GM21367 (cell line): ENCODE measurements around the gene KDM3B.
"Not testable (repeated sequence)": the region's sequence is repeated elsewhere in the genome, so short reads cannot be mapped to it uniquely, and the experiment has no call there.

Experiments used
- ATAC-seq: cut with Tn5 transposase; IDR thresholded peaks from one replicate; pipeline ENCODE4 v1.9.1; 2021; ENCODE audit not compliant: unreplicated experiment

The KDM3B gene

DNA sequence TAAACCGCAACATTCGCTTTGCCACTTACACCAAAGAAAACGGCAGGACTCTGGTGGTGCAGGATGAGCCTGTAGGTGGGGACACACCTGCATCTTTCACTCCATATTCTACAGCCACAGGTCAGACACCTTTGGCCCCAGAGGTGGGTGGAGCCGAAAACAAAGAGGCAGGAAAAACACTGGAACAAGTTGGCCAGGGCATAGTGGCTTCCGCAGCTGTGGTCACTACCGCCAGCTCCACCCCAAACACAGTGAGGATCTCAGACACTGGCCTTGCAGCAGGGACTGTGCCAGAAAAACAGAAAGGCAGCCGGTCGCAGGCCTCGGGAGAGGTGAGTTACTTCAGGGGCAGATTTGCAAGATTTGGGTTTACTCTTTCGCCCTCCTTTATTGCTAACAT, 33.8 kb downstream of the KDM3B start:
- ATAC-seq, result no peak

DNA sequence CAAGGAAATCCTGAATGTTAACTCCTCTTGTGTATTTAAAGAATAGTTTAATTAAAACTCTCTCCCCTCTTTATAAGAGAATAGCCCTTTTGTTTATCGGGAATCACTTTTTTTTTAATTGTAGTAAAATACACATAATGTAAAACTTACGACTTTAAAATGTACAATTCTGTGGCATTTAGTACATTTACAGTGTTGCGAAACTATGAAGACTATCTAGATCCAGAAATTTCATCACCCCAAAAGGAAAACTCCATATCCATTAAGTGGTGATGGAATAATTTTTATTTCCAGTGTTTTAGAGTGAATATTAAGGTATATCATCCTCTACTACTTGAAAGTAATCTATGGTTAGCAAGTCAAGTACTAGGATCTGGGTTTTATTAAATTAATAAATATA, 36.8 kb downstream of the KDM3B start:
- ATAC-seq, result no peak

DNA sequence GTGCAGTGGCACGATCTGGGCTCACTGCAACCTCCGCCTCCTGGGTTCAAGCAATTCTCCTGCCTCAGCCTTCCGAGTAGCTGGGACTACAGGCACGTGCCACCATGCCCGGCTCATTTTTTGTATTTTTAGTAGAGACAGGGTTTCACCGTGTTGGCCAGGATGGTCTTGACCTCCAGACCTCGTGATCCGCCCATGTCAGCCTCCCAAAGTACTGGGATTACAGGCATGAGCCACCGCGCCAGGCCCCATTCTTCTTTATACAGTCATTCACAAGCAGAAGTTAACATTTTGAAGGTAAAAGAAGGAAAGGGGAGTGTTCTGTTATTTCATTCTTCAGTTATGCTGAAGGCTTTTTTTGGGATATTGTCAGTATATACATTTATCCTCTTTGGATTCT, 37.4 kb downstream of the KDM3B start:
- not testable (repeated sequence) for ATAC-seq

DNA sequence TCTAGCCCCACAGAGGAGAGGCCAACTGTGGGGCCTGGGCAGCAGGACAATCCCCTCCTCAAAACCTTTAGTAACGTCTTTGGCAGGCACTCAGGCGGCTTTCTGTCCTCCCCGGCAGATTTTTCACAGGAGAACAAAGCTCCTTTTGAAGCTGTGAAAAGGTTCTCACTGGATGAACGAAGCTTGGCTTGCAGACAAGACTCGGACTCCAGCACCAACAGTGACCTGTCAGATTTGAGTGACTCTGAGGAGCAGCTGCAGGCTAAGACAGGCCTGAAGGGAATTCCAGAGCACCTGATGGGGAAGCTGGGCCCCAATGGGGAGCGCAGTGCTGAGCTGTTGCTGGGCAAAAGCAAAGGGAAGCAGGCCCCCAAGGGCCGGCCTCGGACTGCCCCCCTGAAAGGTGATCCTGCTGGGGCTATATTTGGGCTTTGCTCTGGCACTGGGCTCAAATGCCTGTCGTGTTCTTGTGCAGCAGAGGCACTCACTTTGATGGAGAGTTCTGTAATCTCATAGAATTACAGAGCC, 39.4 kb downstream of the KDM3B start:
- no peak for ATAC-seq

DNA sequence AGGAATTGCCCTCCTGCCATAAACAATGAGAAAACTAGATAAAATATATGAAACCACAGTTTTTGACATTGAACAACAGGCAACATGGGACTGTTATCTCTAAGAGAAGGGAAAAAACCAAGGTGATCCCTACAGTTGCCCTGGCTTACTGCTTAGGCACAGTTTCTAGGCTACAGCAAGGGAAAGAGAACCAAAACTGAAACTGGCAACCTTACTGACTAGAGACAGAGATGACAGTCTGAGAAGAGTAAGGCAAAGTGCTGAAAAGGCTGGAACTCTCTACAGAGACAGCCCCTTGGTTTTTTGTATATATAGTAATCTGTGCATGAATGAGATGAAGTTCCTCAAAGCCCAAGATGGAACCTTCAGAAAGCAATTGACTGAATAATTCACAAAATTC, 50.2 kb downstream of the KDM3B start:
- ATAC-seq, result no peak

DNA sequence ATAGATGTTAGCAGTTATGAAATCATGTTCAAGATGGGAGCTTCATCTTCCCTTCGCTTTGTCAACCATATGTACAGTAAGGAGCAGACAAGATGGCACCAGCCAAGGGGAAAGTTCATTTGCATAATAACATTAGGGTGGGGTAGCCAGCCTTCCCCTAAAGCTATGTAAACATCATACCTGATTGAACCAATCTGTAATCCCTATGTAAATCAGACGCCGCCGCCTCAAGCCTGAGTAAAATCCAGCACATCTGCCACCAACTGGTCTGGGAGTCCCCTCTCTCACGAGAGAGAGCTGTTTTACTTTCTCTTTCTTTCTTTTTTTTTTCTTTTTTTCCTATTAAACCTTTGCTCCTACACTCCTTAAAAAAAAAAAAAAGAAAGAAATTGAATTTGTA, 55.5 kb downstream of the KDM3B start:
- no peak for ATAC-seq

DNA sequence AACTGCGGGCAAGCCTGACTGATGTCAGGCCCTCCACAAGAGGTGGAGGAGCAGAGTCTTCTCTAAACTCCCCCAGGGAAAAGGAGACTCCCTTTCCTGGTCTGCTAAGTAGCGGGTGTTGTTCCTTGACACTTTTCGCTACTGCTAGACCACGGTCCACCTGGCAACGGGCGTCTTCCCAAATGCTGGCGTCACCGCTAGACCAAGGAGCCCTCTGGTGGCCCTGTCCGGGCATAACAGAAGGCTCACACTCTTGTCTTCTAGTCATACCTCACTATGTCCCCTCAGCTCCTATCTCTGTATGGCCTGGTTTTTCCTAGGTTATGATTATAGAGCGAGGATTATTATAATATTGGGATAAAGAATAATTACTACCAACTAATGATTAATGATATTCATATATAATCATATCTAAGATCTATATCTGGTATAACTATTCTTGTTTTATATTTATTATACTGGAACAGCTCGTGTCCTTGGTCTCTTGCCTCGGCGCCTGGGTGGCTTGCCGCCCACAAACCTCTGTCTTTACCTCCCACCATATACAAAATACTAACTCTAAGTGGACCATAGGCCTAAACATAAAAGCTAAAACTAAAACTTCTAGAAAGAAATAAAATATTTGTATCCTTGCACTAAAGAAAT, 58.6 kb downstream of the KDM3B start:
- not testable (repeated sequence) for ATAC-seq

DNA sequence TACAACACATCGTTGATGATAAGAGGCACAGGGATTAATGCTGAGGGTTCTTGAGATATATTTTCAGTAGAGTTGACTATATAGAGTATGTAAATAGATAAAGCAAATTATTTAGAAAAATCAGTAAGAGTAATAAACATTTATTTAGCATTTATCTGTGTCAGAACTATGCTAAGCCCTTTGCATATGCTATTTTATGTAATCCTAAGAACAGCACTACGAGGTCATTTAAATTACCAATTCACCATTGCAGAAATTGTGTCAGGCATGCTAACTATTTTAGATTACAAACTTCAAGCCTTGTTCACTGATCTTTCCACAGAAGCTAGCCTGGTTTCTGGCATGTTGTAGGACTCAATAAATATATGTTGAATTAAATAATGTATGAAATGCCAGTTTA, 66.0 kb downstream of the KDM3B start:
- no peak for ATAC-seq

DNA sequence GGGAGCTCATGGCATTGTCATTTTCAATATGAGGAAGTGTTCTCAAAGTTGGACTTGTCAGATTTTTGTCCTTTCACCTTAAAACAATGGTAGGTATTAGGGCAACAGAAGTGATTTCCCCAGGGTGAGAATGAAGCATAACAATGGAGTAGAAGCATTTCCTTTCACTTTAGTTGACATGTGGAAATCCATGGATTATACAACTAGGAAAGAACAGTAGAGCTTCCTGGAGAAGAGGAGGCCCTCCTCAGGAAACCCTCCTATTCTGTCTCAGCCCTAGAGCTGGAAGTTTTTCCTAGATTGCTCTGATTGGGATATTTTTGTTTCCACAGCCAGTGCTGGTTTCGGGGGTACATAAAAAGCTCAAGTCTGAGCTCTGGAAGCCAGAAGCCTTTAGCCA, 72.6 kb downstream of the KDM3B start:
- ATAC-seq, result no peak

DNA sequence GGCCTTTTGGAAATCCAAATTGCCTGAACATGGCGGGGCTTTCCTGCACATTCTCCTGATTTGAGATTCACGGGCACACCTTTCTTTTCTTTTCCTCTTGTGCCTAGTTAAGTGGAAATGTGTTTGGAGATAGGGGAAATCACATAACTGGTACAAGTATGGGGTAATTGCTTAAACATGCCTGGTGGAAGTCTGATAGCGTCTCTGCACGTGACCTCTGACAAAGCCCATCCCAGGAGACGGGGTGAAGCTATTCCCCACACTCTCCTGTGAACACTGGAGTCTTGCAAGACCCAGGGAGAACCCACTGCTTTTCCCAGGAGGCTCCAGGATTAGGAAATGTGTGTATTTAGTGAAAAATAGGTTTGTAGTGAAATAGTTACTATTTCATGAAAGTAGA, 83.5 kb downstream of the KDM3B start:
- ATAC-seq, result no peak

DNA sequence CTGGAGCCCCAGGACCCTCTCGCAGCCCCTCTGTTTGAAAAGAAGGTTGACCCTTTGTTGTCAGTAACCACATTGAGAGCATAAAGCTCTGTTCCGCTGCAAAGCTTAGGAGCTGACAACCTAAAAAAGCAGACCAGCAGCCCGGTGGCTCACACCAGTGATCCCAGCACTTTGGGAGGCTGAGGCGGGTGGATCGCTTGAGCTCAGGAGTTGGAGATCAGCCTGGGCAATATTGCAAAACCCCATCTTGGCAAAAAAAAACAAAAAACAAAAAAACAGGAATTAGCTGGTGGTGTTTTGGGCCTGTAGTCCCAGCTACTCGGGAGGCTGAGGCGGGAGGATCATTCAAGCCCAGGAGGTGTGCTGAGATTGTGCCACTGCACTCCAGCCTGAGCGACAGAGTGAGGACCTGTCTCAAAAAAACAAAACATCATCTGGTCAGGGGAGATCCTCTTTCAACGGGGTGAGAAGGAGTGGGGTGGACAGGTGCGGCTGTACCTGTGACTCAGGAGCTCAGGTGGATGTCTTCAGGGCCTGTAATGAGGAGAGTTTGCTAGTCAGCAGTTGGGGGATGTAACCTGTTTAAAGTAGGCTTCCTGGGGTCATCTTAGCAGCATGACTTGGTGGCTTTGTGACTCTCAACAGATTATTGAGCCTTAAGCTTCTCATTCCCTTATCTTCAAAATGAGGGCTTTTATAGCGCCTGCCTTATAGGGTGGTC, 85.7 kb downstream of the KDM3B start:
- no peak for ATAC-seq

DNA sequence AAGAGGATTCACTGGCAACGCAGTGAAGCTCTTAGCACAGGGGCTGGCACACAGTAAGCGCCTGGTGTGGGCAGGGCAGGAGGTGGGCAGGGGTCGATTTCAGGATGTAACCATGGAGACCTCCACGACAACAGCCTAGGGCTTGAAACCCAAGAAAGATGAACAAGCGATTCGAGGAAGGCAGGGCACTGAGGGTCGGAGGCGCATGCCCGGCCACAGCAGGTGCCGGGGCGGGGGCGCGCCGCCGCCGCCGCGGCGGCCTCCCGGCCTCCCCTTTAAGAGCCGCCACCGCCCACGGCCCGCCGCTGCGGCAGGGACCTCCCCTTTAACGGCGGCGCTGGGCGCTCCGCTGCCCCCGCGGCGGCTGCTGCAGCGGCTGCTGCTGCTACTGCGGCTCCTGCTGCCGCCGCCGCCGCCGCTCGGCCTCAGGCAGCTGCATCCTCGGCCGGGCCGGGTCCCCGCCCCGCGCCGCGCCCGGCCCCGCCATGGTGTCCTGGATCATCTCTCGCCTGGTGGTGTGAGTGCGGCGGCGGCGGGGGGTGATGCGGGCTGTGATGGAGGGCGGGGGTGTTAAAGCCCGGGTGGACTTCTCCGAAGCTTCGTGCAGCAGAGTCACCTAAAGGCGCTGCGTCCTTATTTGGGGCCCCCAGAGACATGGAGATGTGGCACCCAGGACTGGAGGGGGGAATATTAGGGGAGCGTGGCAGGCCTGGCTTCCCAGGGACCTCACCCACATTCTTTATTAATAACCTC, 86.4 kb downstream of the KDM3B start, which contains the start of gene REEP2:
Gene REEP2, plus strand, starts transcription at position 334 of the 753 bp plus-strand sequence. Its CDS starts 152 bp downstream, at position 486.
- peak; percentile 61 for ATAC-seq

DNA sequence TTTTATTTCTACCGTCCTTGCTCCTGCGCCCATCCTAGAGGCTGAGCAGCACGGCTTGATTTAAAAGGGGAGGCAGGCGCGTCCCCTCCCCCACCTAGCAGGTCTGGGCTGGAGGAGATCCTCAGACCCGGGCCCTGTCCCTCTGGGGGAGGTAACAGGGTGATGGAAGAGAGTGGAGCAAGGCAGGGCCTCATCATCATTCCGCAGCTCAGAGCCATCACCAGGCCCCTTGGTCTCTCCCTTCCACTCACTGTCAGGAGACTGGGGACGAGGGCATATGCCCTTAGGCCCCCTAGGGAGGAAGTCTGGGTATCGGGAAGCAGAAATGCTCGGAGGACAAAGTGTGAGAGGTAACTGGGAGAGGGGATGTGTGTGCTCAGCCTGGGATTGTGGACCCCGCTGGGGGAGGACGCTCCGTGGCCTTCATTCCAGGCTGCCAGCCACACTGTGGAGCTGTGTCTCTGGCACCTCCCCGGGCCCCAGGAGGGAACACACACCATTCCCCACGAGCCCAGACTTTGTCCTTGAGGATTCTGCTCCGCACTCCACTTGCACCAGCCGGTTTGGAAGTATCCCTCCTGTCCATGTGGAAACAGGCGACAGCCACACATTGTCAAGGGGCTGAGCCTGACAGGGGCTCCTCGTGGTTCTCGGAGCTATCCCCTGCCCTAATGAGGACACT, 87.1 kb downstream of the KDM3B start:
- ATAC-seq, result no peak

DNA sequence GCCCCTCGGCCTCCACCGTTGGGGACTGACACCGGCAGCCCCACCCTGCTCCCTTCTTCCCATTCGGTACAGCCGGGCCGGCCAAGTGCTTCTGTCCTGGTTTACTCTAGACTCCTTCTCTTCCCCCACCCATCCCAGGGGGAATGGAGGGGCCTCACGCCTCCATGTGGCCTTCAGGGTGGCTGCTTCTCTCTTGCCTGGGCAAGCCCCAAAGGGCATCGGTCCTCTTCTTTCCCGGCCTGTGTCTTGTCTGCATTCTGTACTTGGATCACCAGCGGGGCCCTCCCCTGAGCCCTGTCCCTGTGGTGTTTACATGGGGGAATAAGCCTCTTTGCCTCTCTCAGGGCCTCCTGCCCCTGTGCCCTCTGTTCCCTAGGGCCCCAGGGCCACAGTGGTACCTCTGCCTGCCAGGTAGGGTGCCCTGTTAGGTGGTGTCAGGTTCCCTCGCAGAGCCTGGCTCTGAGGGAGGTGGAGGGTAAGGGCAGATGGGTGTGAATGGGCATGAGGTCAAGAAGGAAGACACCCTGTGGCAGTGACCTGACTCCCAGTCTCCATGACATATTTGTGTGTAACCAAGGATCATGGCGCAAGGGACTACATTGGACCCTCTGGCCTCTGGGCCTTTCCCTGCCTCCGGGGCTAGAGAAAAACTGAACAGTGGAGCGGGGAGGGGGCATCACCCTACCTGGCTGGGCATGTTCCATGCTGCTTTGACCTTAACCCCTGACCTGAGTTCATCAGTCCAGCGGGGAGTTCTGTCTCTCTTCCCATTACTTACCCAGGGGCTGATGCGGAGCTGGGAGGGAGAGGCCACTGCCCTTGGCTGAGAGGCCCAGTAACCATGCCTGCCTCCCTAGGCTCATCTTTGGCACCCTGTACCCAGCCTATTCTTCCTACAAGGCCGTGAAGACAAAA, 87.9 kb downstream of the KDM3B start:
- ATAC-seq, result no peak

DNA sequence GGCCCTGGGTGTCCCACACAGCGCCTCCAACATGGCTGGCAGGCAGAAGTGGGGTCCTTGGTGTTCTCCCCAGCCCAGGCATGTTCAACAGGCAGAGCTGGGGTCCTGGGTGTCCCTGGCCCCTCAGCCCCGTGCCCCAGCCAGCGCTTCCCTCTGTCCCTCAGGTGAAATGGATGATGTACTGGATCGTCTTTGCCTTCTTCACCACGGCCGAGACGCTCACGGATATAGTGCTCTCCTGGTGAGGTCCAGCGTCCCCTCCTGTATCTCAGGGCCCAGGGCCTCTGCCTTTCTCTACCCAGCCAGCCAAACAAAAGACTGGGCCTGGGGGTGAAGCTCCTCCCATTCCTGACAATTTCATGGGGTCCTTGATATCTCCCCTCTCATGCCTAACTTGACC, 88.7 kb downstream of the KDM3B start:
- ATAC-seq, result no peak

DNA sequence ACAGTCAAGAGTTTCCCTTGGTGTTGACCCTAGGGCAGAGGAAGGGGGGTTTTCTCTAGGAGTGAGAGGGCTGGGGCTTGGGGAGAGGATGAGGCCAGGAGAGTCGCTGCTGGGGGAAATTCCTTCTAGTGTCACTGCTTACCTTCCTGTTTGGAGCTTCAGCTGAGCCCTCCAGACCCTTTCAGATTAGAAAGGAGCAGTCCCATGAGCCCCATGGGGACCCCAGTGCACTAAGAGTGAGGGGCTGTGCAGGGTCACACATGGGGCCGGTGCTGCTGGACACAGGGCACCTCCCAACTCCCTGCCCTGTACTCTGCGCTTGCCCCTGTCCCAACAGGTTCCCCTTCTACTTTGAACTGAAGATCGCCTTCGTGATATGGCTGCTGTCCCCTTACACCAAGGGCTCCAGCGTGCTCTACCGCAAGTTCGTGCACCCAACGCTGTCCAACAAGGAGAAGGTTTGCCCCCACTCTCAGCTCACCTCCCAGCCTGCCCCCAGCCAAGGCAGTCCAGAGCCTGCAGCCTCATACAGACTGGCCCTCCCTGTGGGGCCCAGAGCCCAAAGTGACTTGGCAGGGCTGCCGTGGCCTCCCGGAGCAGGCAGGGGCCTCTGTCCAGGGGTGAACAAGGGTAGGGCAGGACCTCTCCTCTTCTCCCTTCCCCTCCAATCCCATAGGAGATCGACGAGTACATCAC, 91.7 kb downstream of the KDM3B start:
- ATAC-seq, result no peak

DNA sequence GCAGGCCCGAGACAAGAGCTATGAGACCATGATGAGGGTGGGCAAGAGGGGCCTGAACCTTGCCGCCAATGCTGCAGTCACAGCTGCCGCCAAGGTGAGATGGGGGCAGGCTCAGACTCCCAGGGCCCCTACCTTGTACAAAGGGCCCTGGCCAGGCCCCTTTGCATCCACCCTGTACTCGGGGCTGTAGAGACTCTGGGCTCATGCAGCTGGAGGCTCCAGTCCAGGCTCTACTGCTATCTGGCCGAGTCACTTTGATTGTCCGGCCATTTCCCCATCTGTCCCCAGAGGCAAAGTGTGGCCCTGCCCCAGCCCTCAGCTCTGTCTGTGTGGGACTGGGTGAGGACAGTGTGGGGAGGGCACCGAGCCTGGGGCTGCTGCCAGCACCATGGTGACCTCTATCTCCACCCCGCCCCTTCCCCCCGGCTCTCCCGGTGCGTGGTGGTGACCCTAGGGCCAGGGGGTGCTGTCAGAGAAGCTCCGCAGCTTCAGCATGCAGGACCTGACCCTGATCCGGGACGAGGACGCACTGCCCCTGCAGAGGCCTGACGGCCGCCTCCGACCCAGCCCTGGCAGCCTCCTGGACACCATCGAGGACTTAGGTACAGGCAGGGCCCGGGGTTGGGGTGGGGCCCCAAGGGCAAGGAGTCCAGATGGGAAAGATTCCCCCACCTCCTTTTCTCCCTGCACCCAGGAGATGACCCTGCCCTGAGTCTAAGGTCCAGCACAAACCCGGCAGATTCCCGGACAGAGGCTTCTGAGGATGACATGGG, 92.5 kb downstream of the KDM3B start:
- ATAC-seq, result no peak

DNA sequence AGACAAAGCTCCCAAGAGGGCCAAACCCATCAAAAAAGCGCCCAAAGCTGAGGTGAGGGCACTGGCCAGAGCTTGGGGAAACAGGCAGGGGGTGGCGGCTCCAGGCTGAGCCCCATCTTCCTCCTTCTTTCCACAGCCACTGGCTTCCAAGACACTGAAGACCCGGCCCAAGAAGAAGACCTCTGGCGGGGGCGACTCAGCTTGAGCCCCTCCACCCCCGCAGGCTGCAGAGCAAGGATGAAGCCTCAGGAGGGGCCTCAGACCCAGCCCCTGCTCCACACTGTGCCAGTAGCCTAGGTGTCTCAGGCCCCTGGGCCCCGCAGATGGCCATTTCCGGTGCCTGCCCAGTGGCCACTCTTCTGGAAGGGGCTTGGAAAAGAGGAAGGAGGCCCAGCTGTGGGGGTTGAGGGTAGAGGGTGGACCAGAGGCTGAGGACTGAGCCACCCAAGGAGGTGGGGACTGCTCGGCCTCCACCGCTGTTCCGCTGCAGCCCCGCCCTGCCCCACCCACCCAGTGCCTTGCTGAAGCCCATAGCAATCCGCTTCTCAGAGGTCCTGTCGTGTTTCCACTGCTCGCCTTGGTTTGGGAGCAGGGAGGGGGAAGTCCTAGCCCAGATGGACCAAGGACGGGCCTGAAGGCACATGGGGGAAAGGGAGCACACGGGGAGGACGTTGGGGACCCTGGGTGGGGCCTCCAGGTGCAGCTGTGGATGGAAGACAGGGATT, 93.2 kb downstream of the KDM3B start:
- ATAC-seq, result no peak
